C4-2B (cell line): ENCODE data around the gene ASB11.
"Not testable (repeated sequence)": the region's sequence is repeated elsewhere in the genome, so short reads cannot be mapped to it uniquely, and the experiment has no call there.

Experiments
- H3K27ac ChIP-seq: fragments of 450-650 bp; 2 replicates; pipeline ENCODE4 v1.5.1; 2017
- CTCF ChIP-seq: fragments of 450-650 bp; conservative IDR thresholded peaks from 2 replicates; pipeline ENCODE4 v1.5.1; 2017; ENCODE audit warnings: mild to moderate bottlenecking
- ZFX ChIP-seq: fragments of 450-650 bp; IDR thresholded peaks from 2 replicates; pipeline ENCODE4 v1.6.1; 2017

ASB11 gene

DNA sequence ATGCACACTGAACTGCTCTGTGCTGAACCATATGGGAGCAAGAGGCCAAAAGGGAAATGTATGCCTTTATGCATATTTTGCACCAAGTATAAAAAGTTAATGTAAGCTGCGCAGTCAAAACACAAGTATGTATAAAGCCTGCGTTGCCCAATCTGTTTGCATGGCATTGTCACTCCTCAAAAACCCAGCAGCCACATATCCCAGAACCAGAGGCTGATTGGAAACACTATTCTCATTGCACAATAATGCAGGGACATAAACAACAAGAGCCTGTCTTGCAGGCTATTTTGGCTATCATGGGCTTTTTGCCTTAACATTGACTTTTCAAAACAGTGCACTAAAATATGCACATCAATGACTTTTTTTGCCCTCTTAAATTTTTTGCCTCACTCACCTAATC lies 40.5 kb downstream of the ASB11 start:
- TF ChIP-seq ZFX (no peak), CTCF (no peak)
- H3K27ac ChIP-seq = no peak overlapping the region

DNA sequence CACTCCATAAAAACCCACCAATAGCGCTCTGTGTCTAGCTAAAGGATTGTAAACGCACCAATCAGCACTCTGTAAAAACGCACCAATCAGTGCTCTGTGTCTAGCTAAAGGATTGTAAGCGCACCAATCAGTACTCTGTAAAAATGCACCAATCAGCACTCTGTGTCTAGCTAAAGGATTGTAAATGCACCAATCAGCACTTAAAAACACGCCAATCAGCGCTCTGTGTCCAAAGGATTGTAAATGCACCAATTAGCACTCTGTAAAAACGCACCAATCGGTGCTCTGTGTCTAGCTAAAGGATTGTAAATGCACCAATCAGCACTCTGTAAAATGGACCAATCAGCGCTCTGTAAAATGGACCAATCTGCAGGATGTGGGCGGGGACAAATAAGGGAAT lies 42.2 kb downstream of the ASB11 start:
- not testable (repeated sequence) for H3K27ac ChIP-seq

GRCh38 chrX:15271757-15272156 lies 43.7 kb downstream of the ASB11 start:
- TF ChIP-seq CTCF = no peak
- TF ChIP-seq ZFX = no peak
- H3K27ac ChIP-seq = no peak overlapping the region

GRCh38 chrX:15269618-15270521 lies 45.6 kb downstream of the ASB11 start, which contains the start of gene ASB9:
ASB9 (minus strand) TSS chrX:15270083; CDS start chrX:15269874, 209 bp downstream.
- no peak within 1 kb of the TSS for H3K27ac ChIP-seq

DNA sequence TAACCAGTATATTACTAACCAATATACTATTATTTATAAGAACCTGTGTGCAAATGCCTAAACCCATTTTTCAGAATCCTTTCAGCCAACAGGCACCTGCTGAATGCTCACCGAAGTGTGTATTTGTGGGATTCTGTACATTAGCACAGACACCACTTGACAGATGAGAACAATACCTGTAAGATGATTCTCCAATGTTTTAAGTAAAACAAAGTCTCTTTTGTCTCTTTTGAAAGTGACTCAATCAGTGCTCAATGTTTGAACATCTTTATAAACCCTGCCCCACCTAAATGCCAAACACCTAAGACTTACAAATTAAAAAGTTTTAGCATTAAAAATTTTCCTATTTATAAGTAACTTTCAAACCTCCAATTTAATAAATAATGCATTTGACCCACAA lies 46.3 kb downstream of the ASB11 start:
- TF ChIP-seq CTCF = no peak
- TF ChIP-seq ZFX = no peak
- H3K27ac ChIP-seq = no peak overlapping the region

More at GRCh38 chrX:15269618-15270521, 45.6 kb downstream of the ASB11 start, which contains the start of gene ASB9:
- TF ChIP-seq ZFX (no peak), CTCF (no peak)

GRCh38 chrX:15254852-15255251 lies 60.6 kb downstream of the ASB11 start:
- TF ChIP-seq CTCF (no peak), ZFX (no peak)
- no peak overlapping the region for H3K27ac ChIP-seq

GRCh38 chrX:15245896-15246295 lies 69.5 kb downstream of the ASB11 start:
- TF ChIP-seq ZFX = no peak
- no peak for TF ChIP-seq CTCF

GRCh38 chrX:15244421-15244820 lies 71.0 kb downstream of the ASB11 start:
- TF ChIP-seq ZFX (no peak), CTCF (no peak)

More at GRCh38 chrX:15245896-15246295, 69.5 kb downstream of the ASB11 start:
- no peak overlapping the region for H3K27ac ChIP-seq

More at GRCh38 chrX:15244421-15244820, 71.0 kb downstream of the ASB11 start:
- no peak overlapping the region for H3K27ac ChIP-seq
